ENCODE results near the gene ENO2. TPM values are rescaled to one million over a fixed set of nuclear protein-coding genes. Genes with fewer than 3 reads are reported as not detected.
"Not testable (repeated sequence)": the region's sequence is repeated elsewhere in the genome, so short reads cannot be mapped to it uniquely, and the experiment has no call there.

ENO2 gene
- 1 to 10 TPM in 3 of 4 donors, under 1 TPM in 1; 0.97 to 6.2 (median 1.8) TPM for total RNA-seq

DNA sequence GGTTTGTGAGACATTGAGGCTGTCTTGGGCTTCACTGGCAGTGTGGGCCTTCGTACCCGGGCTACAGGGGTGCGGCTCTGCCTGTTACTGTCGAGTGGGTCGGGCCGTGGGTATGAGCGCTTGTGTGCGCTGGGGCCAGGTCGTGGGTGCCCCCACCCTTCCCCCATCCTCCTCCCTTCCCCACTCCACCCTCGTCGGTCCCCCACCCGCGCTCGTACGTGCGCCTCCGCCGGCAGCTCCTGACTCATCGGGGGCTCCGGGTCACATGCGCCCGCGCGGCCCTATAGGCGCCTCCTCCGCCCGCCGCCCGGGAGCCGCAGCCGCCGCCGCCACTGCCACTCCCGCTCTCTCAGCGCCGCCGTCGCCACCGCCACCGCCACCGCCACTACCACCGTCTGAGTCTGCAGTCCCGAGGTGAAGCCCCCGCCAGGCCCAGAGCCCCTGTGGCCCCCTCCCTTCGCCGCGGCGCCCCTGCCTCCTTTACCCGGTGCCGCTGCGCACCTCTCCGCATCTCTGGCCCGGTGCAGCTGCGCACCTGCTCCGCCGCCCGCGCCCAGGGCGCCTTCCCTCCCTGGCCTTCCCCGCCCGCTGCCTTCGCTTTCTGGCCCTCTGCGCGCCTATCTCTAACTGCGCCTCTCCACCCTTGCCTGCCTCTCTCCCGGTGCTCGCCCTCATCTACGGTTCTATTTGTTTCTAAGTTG lies at the start of gene ENO2:
Gene ENO2 (plus strand): TSS at position 335 of the 701 bp plus-strand sequence. CDS start 1,253 bp downstream, outside the sequence.
- H3K36me3 ChIP-seq: no peaks in the 10 kb centered on the region
- ATAC-seq (peak; percentile 69 to 75), DNase-seq (peak; percentile 42 to 56)
- H3K9me3 ChIP-seq: no peaks in the 10 kb centered on the region
- H3K27ac ChIP-seq: peak within 1 kb of the TSS; percentile 53 to 72 (median 62)
- no peak for TF ChIP-seq CTCF (IDR thresholded peaks at IDR 0.05 in 4 of 5, conservative IDR thresholded peaks at IDR 0.05 in 1 of 5)
- TF ChIP-seq POLR2A (IDR thresholded peaks at IDR 0.05): peak; percentile 14 to 36
- H3K27me3 ChIP-seq: peaks cover 14 to 20% (median 17%) of the 10 kb centered on the region in 3 donors
- intact Hi-C loops (cut with DNase I; ENCODE audit: low total_unique reads): no loop called here
- peaks cover 9 to 11% of the 10 kb centered on the region in 2 donors for H3K4me1 ChIP-seq
- in situ Hi-C loops (cut with MboI; ENCODE audit: low sequenced_read_pairs in 4 of 4): loop anchor here in 1 of 4 donors (25.0 kb wide), 1 partner anchor 198 kb away; the partner anchor contains the start of gene C1RL
- peak within 1 kb of the TSS; percentile 60 to 88 (median 66) for H3K4me3 ChIP-seq

DNA sequence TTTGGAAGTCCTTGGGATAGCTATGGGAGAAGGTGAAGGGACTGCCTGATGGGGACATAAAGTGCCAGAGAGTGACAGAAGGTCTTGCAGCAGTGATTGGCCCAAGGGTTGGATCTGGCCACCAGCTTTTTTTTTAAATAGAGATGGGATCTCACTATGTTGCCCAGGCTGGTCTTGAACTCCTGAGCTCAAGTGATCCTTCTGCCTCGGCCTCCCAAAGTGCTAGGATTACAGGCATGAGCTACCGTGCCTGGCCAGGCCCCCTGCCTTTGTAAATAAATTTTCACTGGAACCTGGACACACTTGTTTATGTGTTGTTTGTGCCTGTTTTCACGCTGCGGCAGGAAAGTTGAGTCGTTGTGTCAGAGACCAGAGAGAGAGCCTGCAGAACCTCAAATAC lies 49.1 kb upstream of the ENO2 start:
- intact Hi-C loops (cut with DNase I; ENCODE audit: low total_unique reads): loop anchor here (5.0 kb wide), 1 partner anchor 77 kb away; the partner anchor contains the start of genes C12orf57 and RNU7-1
- H3K4me1 ChIP-seq: peaks cover 25 to 27% of the 10 kb centered on the region in 2 donors

DNA sequence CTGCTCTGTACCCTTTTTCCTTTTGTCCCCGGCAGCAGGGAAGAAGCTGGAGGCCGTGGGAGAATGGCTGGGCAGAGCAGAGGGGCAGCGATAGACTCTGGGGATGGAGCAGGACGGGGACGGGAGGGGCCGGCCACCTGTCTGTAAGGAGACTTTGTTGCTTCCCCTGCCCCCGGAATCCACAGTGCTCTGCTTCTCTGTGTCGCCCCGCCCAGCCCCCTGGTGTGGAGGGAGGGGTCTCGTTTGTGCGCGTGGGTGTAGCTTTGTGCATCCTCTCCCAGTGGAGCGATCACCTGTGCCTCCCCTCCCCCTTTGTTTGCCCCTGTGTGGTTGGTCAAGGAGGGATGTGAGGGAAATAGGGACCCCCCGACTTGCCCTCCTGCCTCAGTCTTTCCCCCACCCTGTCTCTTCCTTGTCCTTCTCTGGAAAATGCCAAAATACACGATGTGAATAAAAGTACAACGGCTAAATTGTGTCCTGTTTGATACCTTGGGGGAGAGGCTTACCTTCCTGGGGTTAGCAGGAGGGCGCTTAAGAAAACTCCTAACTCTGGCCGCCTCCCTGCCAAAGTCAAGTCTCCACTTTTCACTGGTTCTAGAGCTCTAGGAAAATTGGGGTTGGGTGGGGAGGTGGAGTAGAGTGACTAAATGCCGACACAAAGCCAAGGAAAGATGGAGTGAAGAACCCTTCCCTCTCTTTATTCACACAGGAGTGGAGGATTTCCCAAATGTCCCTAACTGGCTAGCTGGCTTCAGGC lies 48.0 kb upstream of the ENO2 start:
- DNase-seq: no peak
- no peak for ATAC-seq
- H3K36me3 ChIP-seq: peaks cover 0 to 68% of the 10 kb centered on the region in 2 donors
- H3K9me3 ChIP-seq: no peaks in the 10 kb centered on the region
- in situ Hi-C loops (cut with MboI; ENCODE audit: low sequenced_read_pairs in 4 of 4): no loop called here
- H3K4me1 ChIP-seq: peaks cover 25 to 30% of the 10 kb centered on the region in 2 donors
- H3K4me3 ChIP-seq: peak overlapping the region in 3 of 4 donors; percentile 74 to 99 (median 98)
- intact Hi-C loops (cut with DNase I; ENCODE audit: low total_unique reads): loop anchor here (2.0 to 5.0 kb wide), 2 partner anchors 58 to 76 kb away; partner anchors contain the start of genes C12orf57 and RNU7-1
- TF ChIP-seq POLR2A (IDR thresholded peaks at IDR 0.05): no peak
- no peak for TF ChIP-seq CTCF (IDR thresholded peaks at IDR 0.05 in 4 of 5, conservative IDR thresholded peaks at IDR 0.05 in 1 of 5)
- no peaks in the 10 kb centered on the region for H3K27me3 ChIP-seq
- H3K27ac ChIP-seq: peak overlapping the region; percentile 93 to 100 (median 99)

More for the DNA sequence above, 49.1 kb upstream of the ENO2 start:
- H3K9me3 ChIP-seq; H3K27me3 ChIP-seq; in situ Hi-C loops (cut with MboI; ENCODE audit: low sequenced_read_pairs in 4 of 4); ATAC-seq; H3K4me3 ChIP-seq; H3K27ac ChIP-seq; DNase-seq: not testable (repeated sequence)
- peaks cover 0 to 68% of the 10 kb centered on the region in 2 donors for H3K36me3 ChIP-seq

GRCh38 chr12:6866920-6867412 lies 47.4 kb upstream of the ENO2 start:
- H3K9me3 ChIP-seq: no peaks in the 10 kb centered on the region
- TF ChIP-seq POLR2A (IDR thresholded peaks at IDR 0.05) (no peak), CTCF (IDR thresholded peaks at IDR 0.05 in 4 of 5, conservative IDR thresholded peaks at IDR 0.05 in 1 of 5) (no peak)
- H3K4me1 ChIP-seq: peaks cover 32 to 35% of the 10 kb centered on the region in 2 donors
- H3K27me3 ChIP-seq: no peaks in the 10 kb centered on the region
- intact Hi-C loops (cut with DNase I; ENCODE audit: low total_unique reads) (loop anchor here (1.0 to 5.0 kb wide), 3 partner anchors 15 to 75 kb away; partner anchors contain the start of genes C12orf57, RNU7-1 and USP5), in situ Hi-C loops (cut with MboI; ENCODE audit: low sequenced_read_pairs in 4 of 4) (no loop called here)
- peak overlapping the region; percentile 93 to 100 (median 99) for H3K27ac ChIP-seq
- ATAC-seq: peak; percentile 9 to 18
- peak overlapping the region; percentile 74 to 99 (median 91) for H3K4me3 ChIP-seq
- H3K36me3 ChIP-seq: peaks cover 0 to 65% of the 10 kb centered on the region in 2 donors
- DNase-seq: peak in 1 of 2 donors; percentile 49

Measured in gastrocnemius medialis (tissue), 4 donors.